HUES48 (cell line): ENCODE data around the gene TRAF3.

Source experiments
- H3K27ac ChIP-seq: one replicate; pipeline ENCODE4 v1.7.0; 2013; ENCODE audit warnings: low read depth, low read length, inconsistent platforms
- H3K27me3 ChIP-seq: 2 replicates; pipeline ENCODE4 v1.6.1; 2013; ENCODE audit warnings: mild to moderate bottlenecking, low read length; ENCODE audit not compliant: control insufficient read depth, insufficient read depth
- H3K36me3 ChIP-seq: 2 replicates; pipeline ENCODE4 v1.6.1; 2013; ENCODE audit warnings: low read length; ENCODE audit not compliant: control insufficient read depth, insufficient read depth
- H3K4me1 ChIP-seq: 2 replicates; pipeline ENCODE4 v1.6.1; 2013; ENCODE audit warnings: mild to moderate bottlenecking, low read length; ENCODE audit not compliant: control insufficient read depth, insufficient read depth
- H3K4me3 ChIP-seq: 2 replicates; pipeline ENCODE4 v1.5.1; 2013; ENCODE audit warnings: mild to moderate bottlenecking, low read depth, low read length
- H3K9ac ChIP-seq: 2 replicates; pipeline ENCODE4 v1.6.1; 2013; ENCODE audit warnings: mild to moderate bottlenecking, low read depth, low read length, moderate library complexity
- H3K9me3 ChIP-seq: 2 replicates; pipeline ENCODE4 v1.6.1; 2013; ENCODE audit warnings: low read length; ENCODE audit not compliant: control insufficient read depth, insufficient read depth

The TRAF3 gene

DNA sequence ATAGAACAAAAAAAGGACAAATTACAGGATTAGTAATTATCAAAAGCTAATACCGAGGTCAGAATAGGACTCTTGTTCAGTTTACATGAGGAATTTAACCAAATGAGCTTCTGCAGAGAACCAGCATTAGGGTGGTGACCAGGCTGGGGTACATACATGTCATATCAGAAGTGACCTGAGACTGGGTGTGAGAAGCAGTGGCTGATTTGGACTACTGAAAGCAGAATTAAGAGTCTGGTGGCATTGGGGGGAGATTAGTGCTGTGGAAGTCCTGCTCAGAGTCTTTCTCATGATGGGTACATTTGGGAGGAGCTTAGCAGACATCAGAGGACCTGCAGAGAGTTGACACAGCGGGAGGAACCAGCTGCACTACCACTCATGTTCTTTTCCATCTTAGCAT lies 21.7 kb downstream of the TRAF3 start:
- no peak overlapping the region for H3K4me3 ChIP-seq
- H3K27me3 ChIP-seq, result no peaks in the 10 kb centered on the region
- H3K4me1 ChIP-seq, result 0 out of 2 replicates have a peak, but pooled peaks cover 5% of the 10 kb centered on the region
- H3K27ac ChIP-seq, result no peak overlapping the region
- no peaks in the 10 kb centered on the region for H3K9me3 ChIP-seq
- no peaks in the 10 kb centered on the region for H3K36me3 ChIP-seq
- H3K9ac ChIP-seq, result no peak overlapping the region

DNA sequence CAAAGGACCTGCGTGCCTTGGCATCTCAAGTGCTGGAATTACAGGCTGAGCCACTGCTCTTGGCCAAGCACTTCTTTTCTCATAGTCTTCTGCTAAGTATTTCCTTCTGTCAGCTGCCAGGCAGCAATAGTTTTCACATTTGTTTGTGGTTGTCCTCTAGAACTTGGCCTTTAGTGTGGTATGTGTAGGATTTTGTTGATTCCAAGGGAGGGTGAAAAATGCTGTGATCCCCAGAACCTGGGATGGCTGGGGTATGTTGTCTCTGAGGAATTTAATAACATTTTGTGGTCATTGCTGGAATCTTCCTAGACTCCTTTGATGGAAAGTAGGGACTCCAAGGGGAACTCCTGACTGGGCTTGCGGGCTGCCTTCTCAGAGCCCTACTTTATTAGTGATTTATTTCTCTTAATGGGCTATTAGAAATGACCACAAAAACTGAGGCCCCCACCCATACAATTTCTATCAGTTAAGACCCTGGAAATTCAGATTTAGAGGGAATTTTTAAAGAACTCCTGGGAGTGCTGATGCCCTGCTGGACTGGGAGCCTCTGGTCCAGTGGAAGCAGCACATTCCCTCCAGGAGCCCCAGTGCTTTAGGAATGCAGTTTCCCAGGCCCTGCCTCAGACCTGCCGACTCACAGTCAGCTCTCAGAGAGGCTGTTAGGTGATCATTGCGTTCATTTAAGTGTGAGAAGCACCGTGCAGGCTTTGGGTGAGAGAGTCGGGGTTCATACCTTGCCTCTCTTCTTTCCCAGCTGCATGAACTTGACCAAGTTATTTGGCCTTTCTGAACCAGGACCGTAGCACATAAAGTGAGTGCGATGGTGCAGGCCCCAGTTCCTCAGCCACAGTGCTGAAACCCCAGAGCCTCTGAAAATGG lies 22.7 kb downstream of the TRAF3 start:
- Histone ChIP-seq H3K4me3 (no peak overlapping the region), H3K9me3 (no peaks in the 10 kb centered on the region), H3K27ac (no peak overlapping the region), H3K9ac (no peak overlapping the region), H3K27me3 (no peaks in the 10 kb centered on the region), H3K4me1 (0 out of 2 replicates have a peak, but pooled peaks cover 5% of the 10 kb centered on the region), H3K36me3 (no peaks in the 10 kb centered on the region)

DNA sequence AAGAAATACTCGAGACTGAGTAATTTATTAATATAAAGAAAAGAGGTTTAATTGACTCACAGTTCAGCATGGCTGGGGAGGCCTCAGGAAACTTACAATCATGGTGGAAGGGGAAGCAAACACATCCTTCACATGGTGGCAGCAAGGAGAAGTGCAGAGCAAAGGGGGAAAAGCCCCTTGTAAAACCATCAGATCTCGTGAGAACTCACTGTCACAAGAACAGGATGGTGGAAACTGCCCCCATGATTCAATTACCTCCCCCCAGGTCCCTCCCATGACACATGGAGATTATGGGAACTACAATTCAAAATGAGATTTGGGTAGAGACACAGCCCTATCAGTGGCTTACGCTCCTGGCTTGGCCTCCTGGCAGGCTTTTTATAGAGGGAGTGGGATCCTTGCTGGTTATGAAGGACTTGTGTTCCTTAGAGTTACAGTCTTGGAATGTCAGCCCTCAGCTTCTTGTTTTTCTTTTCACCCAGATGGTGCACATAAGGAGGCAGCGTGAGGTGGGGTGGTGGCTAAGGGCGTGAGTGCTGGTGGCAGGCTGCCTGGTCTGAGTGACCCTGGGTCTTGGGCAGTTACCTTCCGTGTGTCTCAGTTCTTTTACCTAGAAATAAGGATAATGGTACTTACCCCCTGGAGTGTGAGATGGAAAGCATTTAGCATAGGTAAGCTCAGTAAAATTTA lies 25.7 kb downstream of the TRAF3 start:
- Histone ChIP-seq H3K9me3 (no peaks in the 10 kb centered on the region), H3K9ac (no peak overlapping the region), H3K27ac (no peak overlapping the region), H3K4me3 (no peak overlapping the region), H3K4me1 (peaks cover 9% of the 10 kb centered on the region), H3K27me3 (no peaks in the 10 kb centered on the region), H3K36me3 (no peaks in the 10 kb centered on the region)

DNA sequence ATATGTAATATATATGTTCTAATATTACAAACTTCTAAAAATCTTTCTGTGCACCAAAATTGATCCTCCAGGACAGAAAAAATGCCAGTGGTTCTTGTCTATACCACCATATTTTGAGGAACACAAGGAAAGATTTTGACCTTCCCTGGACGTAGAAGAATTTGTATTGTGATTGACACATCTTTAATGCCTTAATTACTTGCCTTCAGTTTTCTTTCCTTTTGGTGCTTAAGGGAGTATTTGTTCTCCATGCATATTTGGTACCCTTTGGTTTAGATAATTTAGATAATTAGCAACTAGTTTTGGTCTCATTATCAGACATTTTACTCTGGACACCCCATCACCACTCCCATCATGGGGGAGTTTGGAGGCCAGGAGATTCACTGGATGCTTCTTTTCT lies 27.6 kb downstream of the TRAF3 start:
- Histone ChIP-seq H3K4me3 (no peak overlapping the region), H3K27ac (no peak overlapping the region), H3K4me1 (peaks cover 10% of the 10 kb centered on the region), H3K36me3 (no peaks in the 10 kb centered on the region), H3K9ac (no peak overlapping the region), H3K9me3 (no peaks in the 10 kb centered on the region), H3K27me3 (no peaks in the 10 kb centered on the region)

DNA sequence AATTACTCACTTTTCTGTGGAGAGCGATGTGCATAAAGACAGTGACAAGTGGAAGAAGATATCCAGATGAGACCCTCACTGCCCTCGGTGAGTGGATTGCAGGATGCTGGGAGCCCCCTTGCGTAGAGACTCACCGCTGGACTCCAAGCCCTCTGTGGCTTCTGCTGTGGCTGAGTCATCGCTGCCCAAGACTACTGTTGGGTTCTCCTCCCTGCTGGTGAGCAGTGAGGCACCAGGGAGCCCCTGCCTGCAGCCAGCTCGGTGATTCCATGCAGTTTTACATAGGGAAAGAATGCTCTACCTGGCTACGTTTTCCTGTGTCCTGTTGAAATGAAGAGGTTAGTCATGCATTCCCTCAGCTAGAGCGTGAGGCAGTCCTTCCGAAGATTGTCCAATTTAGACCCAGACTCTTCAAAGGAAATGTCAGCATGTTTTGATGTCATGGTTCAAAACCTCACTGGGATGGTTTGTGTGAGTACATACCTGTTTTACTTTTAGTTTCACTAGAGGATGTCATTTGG lies 28.2 kb downstream of the TRAF3 start:
- H3K27me3 ChIP-seq, result no peaks in the 10 kb centered on the region
- peaks cover 16% of the 10 kb centered on the region for H3K4me1 ChIP-seq
- H3K9me3 ChIP-seq, result no peaks in the 10 kb centered on the region
- H3K36me3 ChIP-seq, result no peaks in the 10 kb centered on the region
- H3K9ac ChIP-seq, result no peak overlapping the region
- H3K4me3 ChIP-seq, result no peak overlapping the region
- H3K27ac ChIP-seq, result peak overlapping the region; percentile 63

DNA sequence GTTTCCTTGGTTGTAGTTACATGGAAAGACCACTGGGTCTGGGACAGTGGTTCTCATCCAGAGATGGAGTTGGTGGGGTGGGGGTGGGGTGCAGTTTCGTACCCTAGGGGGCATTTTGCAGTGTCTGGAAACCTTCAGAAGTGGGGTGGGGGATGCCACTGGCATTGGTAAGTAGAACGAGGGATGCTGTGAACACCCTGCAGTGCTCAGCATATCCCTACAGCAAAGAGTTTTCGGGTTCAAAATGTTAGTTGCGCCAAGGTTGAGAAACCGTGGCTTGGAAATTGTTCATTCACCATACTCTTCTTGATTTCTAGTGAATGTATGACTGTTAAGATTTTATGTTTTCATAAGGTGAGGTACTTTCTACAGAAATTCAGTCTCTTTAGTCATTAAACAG lies 28.7 kb downstream of the TRAF3 start:
- H3K4me3 ChIP-seq, result no peak overlapping the region
- H3K4me1 ChIP-seq, result peaks cover 17% of the 10 kb centered on the region
- H3K9ac ChIP-seq, result no peak overlapping the region
- no peaks in the 10 kb centered on the region for H3K36me3 ChIP-seq
- H3K9me3 ChIP-seq, result no peaks in the 10 kb centered on the region
- H3K27me3 ChIP-seq, result no peaks in the 10 kb centered on the region
- H3K27ac ChIP-seq, result no peak overlapping the region

DNA sequence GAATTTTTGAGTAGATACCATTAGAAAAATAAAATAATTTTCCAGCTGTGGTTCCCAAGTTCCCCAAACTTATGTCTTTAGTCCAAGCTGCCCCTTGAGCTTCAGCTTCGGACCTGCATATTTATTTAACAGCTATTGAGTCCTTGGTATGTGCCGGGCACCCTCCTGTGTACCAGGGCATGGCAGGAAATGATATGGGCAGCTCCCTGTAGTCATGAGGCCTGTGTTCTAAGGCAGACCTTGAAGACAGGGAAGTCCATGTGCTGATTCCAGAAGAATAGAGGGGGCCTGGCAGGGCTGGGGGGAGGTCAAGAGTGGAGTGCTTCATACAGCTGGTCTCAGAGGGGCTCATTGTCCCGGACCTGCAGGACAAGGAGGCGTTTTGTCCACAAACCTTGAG lies 29.2 kb downstream of the TRAF3 start:
- no peak overlapping the region for H3K4me3 ChIP-seq
- no peaks in the 10 kb centered on the region for H3K9me3 ChIP-seq
- H3K27ac ChIP-seq, result no peak overlapping the region
- no peak overlapping the region for H3K9ac ChIP-seq
- H3K27me3 ChIP-seq, result no peaks in the 10 kb centered on the region
- H3K4me1 ChIP-seq, result peaks cover 17% of the 10 kb centered on the region
- H3K36me3 ChIP-seq, result no peaks in the 10 kb centered on the region

DNA sequence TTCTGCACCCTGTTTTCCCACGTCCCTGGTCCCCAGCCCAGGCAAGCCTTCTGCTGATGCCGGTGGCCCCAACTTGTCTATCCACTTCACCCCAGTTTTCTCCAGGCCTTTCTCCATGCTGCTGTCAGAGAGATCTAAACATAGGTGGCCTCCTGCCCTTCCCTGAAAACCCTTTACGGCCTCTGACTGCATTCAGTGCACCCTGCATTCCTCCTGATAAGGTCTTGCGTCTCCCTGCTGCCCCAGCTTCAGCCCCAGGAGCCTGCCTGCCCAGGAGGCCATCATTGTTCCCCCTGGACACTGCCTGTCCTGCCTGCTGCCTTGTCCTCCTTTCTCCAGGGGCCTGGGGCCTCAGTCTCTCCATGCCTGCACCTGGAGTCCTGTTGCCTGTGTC lies 29.8 kb downstream of the TRAF3 start:
- Histone ChIP-seq H3K9me3 (no peaks in the 10 kb centered on the region), H3K27me3 (no peaks in the 10 kb centered on the region), H3K9ac (no peak overlapping the region), H3K4me1 (peaks cover 17% of the 10 kb centered on the region), H3K36me3 (no peaks in the 10 kb centered on the region), H3K4me3 (no peak overlapping the region), H3K27ac (no peak overlapping the region)

DNA sequence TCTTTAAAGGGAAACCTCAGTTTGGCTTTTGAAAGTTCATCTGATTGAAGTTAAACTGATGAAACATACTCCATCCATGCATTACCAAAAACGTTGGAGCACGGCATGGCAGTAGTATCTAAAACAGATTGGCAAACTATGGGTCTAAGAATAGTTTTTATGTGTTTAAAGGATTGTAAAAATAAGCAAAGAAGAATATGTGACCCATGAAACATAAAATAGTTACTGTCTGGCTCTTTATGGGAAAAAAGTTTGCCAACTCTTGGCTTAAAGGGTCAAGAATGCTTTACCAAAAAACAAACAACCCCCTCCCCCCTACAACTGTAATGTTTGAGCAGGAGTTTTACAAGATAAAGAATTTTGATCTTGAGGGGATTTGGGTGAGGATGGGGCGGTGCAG lies 32.6 kb downstream of the TRAF3 start:
- Histone ChIP-seq H3K36me3 (no peaks in the 10 kb centered on the region), H3K4me1 (peaks cover 17% of the 10 kb centered on the region), H3K9me3 (no peaks in the 10 kb centered on the region), H3K27me3 (no peaks in the 10 kb centered on the region), H3K4me3 (no peak overlapping the region), H3K9ac (no peak overlapping the region), H3K27ac (no peak overlapping the region)

DNA sequence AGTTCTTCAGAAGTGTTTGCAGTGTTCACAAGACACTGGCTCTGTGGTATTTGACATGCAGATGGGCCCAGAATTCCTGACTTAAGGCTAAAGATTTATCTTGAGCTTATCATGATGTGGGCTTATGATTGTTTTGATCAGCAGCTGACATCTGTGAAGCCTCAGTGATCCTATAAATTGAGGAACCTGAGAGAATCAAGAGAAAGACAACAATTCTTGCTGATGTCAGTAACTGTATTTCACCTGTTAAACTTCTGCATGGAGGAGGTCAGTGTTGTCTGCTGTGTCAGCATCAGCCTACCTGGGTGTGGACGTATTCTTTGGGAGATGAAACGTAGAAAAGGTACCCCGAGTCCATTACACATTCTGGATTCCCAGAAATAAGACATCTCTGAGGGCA lies 33.3 kb downstream of the TRAF3 start:
- H3K9ac ChIP-seq, result no peak overlapping the region
- H3K4me1 ChIP-seq, result peaks cover 14% of the 10 kb centered on the region
- no peak overlapping the region for H3K27ac ChIP-seq
- H3K4me3 ChIP-seq, result no peak overlapping the region
- no peaks in the 10 kb centered on the region for H3K9me3 ChIP-seq
- no peaks in the 10 kb centered on the region for H3K36me3 ChIP-seq
- no peaks in the 10 kb centered on the region for H3K27me3 ChIP-seq
